HG03565 (cell line): Measurements from ENCODE around the gene PRSS22.
A peak's percentile ranks its signal among the peaks of the same experiment; 100 is the strongest.

Experiments used
- ATAC-seq: cut with Tn5 transposase; IDR thresholded peaks from one replicate; pipeline ENCODE4 v1.9.1; 2021; ENCODE audit warnings: mild to moderate bottlenecking, moderate library complexity; ENCODE audit not compliant: unreplicated experiment

PRSS22 gene

DNA sequence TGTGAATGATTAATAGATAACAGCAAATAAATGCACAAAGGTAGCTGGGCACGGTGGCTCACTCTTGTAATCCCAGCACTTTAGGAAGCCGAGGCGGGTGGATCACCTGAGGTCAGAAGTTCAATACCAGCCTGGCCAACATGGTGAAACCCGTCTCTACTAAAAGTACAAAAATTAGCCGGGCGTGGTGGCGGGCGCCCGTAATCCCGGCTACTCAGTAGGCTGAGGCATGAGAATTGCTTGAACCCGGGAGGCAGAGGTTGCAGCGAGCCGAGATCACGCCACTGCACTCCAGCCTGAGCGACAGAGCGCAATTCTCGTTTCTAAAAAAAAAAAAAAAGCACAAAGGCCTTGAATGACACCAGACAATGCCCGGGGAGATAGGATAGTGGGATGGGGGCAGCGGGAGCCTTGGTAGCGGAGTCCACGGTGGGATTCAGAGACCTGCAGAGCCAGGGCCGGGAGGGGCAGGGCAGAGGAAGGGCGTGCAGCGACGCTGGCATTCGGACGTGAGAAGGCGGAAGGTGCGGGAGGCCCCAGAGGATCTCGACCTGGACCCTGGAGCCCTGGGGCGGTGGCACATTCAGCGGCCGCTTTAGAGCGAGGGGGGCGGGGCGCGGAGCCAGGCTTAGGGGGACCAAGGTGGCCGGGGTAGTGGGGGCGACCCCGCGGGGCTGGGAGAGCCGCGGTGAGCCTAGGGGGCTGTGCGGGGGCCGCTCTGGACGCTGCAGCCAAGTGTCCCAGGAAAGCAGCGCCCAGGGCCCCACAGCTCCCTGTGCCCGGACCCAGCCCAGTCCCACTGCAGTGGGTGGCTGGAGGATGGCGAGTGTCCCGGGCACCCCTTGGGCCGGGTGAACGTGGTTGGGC, 24.0 kb upstream of the PRSS22 start:
- ATAC-seq = no peak

DNA sequence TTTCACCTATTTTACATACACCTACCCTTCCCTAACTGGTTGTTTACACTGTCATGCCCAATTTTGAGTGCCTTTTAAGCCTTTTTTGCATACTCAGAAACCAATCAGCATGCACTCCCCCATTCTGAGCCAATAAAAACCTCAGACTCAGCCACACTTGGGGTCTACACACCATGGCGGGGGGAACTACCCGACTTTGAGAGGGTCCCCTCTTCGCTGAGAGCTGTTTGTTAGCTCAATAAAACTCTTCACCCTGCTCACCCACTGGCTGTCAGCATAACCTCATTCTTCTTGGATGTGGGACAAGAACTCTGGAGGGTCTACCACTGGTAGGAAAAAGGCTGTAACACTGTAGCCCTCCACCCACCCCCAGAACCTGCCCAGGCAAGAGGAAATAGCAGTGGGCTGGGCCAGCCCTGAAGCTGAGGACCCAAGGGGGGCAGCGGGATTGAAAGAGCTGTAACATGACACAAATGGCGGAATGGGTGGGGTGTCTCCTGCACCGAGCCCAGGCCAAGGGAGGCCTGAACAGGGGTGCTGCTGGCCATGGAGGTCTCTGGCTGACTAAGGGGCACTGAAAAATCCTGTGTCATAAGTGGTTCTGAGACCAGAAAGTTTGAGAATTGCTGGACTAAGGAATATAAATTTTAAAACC, 22.0 kb upstream of the PRSS22 start:
- no peak for ATAC-seq

DNA sequence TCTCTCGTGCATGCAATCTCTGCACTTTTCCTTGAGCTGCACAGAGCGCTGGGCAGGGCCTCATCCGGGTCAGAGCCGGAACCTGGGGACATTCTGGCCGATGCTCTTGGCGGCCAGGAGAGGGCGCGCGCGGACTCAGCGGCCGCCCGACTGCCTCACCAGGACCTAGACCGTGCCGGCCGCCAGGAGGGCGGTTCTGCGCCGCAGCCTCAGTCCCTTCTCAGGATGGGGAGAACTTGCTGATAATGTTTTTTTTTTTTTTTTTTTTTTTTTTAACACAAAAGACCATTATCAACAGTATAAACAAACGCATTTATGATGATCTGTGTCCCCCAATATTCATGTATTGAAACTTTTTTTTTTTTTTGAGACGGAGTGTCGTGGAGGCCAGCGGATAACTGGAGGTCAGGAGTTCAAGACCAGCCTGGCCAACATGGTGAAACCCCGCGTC, 17.0 kb upstream of the PRSS22 start:
- ATAC-seq = no peak

GRCh38 chr16:2874032-2874911, 16.3 kb upstream of the PRSS22 start:
- no peak for ATAC-seq

GRCh38 chr16:2871926-2872325, 14.0 kb upstream of the PRSS22 start:
- ATAC-seq = no peak

GRCh38 chr16:2867987-2868789, 10.2 kb upstream of the PRSS22 start:
- ATAC-seq = peak; percentile 68

DNA sequence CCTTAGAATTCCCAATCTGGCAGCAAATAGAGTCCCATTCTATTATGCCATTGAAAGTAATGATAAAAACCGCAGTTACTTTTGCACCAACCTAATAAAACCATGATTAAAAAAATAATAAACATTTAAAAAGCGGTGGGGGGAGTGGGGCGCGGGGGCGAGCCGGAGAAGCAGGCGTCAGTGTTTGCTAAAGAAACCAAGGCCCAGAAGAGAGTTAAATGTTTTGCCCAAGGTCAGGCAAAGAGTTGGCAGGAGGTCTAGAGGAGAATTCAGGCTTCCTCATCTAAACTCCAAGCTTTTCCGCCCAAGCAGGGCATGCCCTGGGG, 9.7 kb upstream of the PRSS22 start:
- no peak for ATAC-seq

DNA sequence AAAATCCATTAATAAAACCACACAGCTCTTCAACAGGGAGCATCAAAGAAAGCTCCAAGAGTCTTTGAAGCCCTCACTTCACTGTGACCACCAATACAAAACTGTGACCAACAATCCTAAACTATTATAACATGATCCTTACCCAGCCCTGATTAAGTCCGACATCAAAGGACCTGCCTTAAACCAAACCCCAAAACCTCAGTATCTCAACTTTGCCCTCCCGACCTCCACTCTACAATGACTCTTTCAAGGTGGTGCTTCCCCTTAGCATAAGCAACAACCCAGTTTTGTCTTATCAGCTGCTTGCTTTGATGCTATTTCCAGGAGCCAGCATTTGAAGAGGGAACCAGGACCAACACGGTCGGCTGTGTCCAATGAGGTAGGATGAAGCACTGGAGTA, 8.5 kb upstream of the PRSS22 start:
- ATAC-seq = no peak

DNA sequence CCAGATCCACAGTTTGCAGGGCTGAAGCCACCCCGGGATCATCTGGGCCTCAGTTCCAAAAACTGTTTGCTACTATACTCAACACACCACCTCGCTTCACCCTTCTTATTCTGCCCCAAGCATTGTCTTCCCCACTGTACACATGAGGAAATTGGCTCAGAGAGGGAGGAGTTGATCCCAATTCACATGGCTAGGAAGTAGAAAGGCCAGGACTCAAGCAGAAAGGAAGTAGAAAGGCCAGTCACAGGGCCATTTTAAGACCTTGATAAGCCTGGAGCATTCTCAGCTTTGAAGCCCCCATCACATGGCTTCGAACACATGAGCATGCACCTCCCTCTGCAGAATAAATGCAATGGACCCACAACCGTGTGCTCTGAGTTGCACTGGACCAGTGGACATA, 7.7 kb upstream of the PRSS22 start:
- ATAC-seq = no peak

GRCh38 chr16:2860826-2861567, 3.0 kb upstream of the PRSS22 start:
- ATAC-seq = no peak

- ATAC-seq = no peak
These were observed 1.8 kb upstream of the PRSS22 start for GRCh38 chr16:2859686-2860265.

- no peak for ATAC-seq
These were observed 465 bp upstream of the PRSS22 start for GRCh38 chr16:2858245-2859025.

DNA sequence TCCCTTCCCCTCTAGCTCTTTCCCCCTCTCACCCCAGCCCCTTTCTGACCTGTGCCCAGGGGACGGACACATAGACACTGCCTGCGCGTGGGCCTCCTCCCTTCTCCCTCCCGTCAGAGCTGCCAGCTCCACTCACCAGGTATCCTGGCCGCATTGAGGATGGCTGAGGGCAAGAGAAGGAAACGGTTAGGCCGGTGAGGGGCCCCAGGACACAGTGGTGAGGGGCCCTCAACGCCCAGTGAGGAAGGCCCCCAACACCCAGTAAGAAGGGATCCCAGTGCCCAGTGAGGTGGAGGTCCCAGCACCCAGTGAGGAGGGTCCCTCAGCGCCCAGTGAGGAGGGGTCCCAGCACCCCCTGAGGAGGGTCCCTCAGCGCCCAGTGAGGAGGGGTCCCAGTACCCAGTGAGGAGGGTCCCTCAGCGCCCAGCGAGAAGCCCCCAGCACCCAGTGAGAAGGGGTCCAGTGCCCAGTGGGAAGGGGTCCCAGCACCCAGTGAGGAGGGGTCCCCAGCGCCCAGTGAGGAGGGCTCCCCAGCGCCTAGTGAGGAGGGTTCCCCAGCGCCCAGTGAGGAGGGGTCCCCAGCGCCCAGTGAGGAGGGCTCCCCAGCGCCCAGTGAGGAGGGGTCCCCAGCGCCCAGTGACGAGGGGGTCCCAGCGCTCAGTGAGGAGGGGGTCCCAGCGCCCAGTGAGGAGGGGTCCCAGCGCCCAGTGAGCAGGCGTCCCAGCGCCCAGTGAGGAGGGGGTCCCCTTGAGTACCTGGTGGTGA, 1.1 kb downstream of the PRSS22 start:
- ATAC-seq = no peak

DNA sequence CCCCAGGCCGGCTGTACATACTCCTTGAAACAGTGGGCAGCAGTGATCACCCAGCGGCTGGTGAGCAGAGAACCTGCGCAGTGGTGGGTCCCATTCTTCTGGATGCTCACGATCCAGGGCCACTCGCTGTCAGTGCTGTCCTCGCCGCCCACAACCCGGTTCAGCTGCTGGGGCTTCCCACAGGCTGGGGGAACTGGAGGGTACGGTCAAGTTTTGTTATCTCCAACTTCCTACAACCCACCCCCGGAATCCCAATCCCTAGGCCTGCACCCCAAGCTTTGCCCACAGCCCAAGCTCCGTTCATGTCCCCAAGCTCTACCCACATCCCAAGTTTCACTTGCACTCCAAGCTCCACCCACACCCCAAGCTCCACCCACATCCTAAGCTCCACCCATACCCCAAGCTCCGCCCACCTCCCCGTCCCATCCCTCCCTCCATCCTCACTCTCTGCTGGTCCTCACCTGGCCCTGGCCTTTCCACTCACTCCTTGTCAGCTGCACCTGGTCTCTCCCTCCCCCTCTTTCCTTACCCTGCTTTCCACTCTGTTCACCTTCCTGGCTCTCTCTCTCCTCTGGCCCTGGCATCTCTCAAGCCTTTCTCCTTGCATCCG, 1.8 kb downstream of the PRSS22 start:
- no peak for ATAC-seq

DNA sequence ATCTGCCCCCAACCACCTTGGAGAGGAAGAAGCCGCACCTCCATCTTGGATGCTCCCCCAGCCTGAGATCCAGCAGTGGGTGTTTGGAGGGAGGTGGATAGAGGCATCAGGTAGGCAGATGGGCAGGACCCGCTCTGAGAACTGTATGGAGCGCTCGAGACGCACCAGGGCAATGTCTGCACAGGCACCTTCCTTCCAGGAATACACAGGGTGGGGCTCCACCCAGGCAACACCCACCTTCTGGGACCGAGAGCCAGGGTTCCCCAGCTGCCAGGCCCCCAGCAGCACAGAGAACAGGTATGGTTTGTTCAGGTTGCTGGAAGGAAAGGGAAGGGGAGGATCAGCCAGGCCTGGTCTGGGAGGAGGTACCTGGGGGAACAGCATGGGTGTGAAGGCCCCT, 2.4 kb downstream of the PRSS22 start:
- no peak for ATAC-seq

GRCh38 chr16:2854700-2855309, 3.2 kb downstream of the PRSS22 start:
- ATAC-seq = no peak

DNA sequence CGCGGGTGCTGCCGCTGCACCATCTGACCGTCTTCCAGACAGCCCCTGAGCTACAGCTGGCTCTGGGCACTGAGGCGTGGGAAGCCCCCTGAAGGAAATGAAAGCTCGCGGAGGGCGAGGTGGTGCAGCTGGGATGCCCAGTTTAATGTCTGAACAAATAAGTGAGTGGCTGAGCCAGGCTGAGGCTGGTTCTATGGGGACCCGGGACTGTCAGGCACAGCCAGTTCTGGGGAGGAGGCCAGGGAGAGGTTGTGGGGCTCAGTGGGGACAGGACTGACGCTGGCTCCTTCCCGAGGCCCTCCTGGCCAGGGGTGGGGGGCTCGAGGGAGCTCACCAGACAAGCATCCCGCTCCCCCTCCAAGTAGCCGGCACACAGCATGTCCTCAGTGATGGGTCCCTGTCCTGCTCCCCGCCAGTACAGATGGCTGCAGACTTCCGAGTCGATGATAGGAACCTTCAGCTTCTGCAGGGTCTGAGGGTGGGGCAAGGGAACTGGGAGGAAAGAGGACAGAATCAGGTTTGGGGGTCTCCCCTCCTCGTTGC, 4.4 kb downstream of the PRSS22 start:
- no peak for ATAC-seq
